Esophagus muscularis mucosa (tissue), 4 donors: Measurements from ENCODE around the gene TDRD7.

ENCODE experiments used
- CTCF ChIP-seq, 3 experiments: fragments of 200-600 bp in 2 of 3; fragments of 450-650 bp in 1 of 3; sonication (generic) in 2 of 3; IDR thresholded peaks; one replicate each; pipeline ENCODE4 v1.5.1; 2017 to 2019; ENCODE audit warnings: antibody characterized with exemption in 3 of 3, mild to moderate bottlenecking in 2 of 3, moderate library complexity in 1 of 3
- EP300 ChIP-seq: sonication (generic); formaldehyde crosslinking; IDR thresholded peaks from one replicate; pipeline ENCODE4 v1.6.1; 2017; ENCODE audit warnings: antibody characterized with exemption
- POLR2A ChIP-seq: fragments of 450-650 bp; IDR thresholded peaks from one replicate; pipeline ENCODE4 v1.6.1; 2017; ENCODE audit warnings: antibody characterized with exemption, moderate library complexity, mild to moderate bottlenecking, low read depth
- POLR2AphosphoS5 ChIP-seq, 2 donors: sonication (generic); formaldehyde crosslinking; IDR thresholded peaks; one replicate each; pipeline ENCODE4 v1.6.1; 2017; ENCODE audit warnings: antibody characterized with exemption in 2 of 2

GRCh38 chr9:97531888-97532376, 120.0 kb downstream of the TDRD7 start:
- no peak for TF ChIP-seq CTCF (IDR thresholded peaks at IDR 0.05)
- TF ChIP-seq EP300, result no peak
- peak; percentile 47 to 66 for TF ChIP-seq POLR2AphosphoS5 (IDR thresholded peaks at IDR 0.05)
- no peak for TF ChIP-seq POLR2A
